ENCODE data around the gene HSD17B14. TPM values are rescaled to one million over a fixed set of nuclear protein-coding genes. Genes with fewer than 3 reads are reported as not detected.

The HSD17B14 gene
- total RNA-seq, 1 experiment from 2014 or later = 11.2 TPM

DNA sequence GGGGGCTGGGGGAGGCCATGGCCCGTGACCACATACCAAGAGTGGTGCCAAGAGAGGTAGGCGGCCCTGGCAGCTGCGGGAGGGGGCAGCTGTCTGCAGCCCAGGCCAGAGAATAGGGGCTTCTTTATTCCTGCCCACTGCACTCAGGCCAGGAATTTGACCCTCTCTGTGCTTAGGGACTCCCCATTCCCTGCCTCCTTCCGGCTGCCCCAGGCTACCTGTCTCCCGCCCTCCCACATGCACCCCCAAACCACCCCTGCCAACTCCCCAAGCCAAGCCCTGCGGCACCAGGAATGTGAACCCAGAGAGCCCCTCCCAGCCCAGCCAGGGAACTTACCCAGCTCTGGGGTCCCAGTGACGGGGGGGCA is 31.4 kb upstream of the HSD17B14 start:
- Histone ChIP-seq H3K14ac (ENCODE audit: insufficient read depth, low read length) (peak overlapping the region; percentile 63), H3K4ac (ENCODE audit: low read depth, low read length) (no peak overlapping the region), H3K23ac (ENCODE audit: insufficient read length, low read depth, low read length) (no peak overlapping the region), H3K4me2 (ENCODE audit: insufficient read depth, insufficient read length, low read length) (peak overlapping the region; percentile 49), H3K23me2 (ENCODE audit: insufficient read length, low read depth, low read length, poor library complexity, severe bottlenecking) (peaks cover 2% of the 10 kb centered on the region), H3K9me3 (ENCODE audit: control insufficient read depth, low read depth, low read length) (no peaks in the 10 kb centered on the region), H4K5ac (ENCODE audit: insufficient read length, low read depth, low read length) (no peak overlapping the region), H2AK5ac (ENCODE audit: insufficient read length, low read length) (no peak overlapping the region), H4K91ac (ENCODE audit: insufficient read length, low read depth, low read length) (no peak overlapping the region), H2BK15ac (ENCODE audit: low read depth, low read length) (no peak overlapping the region), H3K9ac (ENCODE audit: extremely low read depth, insufficient read length, low read length) (no peak overlapping the region), H3K18ac (ENCODE audit: insufficient read length, low read depth, low read length) (peak overlapping the region; percentile 65), H3K27me3 (ENCODE audit: insufficient read depth, low read length) (no peaks in the 10 kb centered on the region), H3K27ac (ENCODE audit: insufficient read length, low read depth, low read length) (no peak overlapping the region), H2BK20ac (ENCODE audit: low read depth, low read length, poor library complexity, severe bottlenecking) (no peak overlapping the region), H3K79me2 (ENCODE audit: insufficient read depth, low read length) (no peaks in the 10 kb centered on the region), H2BK12ac (ENCODE audit: insufficient read length, low read depth, low read length) (no peak overlapping the region), H2BK5ac (ENCODE audit: insufficient read length, low read length) (no peak overlapping the region), H2AFZ (ENCODE audit: low read length) (no peak overlapping the region), H3K56ac (ENCODE audit: insufficient read length, low read depth, low read length) (no peak overlapping the region), H3K4me1 (ENCODE audit: insufficient read depth, low read length) (peaks cover 3% of the 10 kb centered on the region; the same call in 1 of the 2 replicates), H3T11ph (ENCODE audit: low read length) (no peak overlapping the region), H4K8ac (replicated peaks; ENCODE audit: insufficient read length, low read depth, low read length) (no peak overlapping the region), H2BK120ac (ENCODE audit: low read depth, low read length, poor library complexity, severe bottlenecking) (no peak overlapping the region), H4K20me1 (ENCODE audit: control insufficient read depth, insufficient read depth, insufficient read length) (no peaks in the 10 kb centered on the region), H3K79me1 (ENCODE audit: insufficient read depth, low read depth, low read length, poor library complexity, severe bottlenecking) (no peaks in the 10 kb centered on the region)
- Mint-ChIP-seq H3K27ac (no peak overlapping the region; a peak in 1 of 7 replicates), H3K4me3 (peak overlapping the region; percentile 54 to 71; a peak in 3 of 5 replicates), H3K4me1 (peaks cover 15 to 26% of the 10 kb centered on the region in 2 experiments), H3K9me3 (no peaks in the 10 kb centered on the region), H3K27me3 (ENCODE audit: low read depth) (no peaks in the 10 kb centered on the region), H3K36me3 (ENCODE audit: insufficient read depth in 1 of 3, low read depth in 3 of 3) (peaks cover 2 to 26% (median 6%) of the 10 kb centered on the region in 3 experiments; a peak in 6 of 7 replicates)
- WGBS (ENCODE audit: extremely low coverage, insufficient read length, low lambda C conversion rate) = no CpG with 5 or more reads among the region's 7 CpGs
- TF ChIP-seq, protein P1, sequence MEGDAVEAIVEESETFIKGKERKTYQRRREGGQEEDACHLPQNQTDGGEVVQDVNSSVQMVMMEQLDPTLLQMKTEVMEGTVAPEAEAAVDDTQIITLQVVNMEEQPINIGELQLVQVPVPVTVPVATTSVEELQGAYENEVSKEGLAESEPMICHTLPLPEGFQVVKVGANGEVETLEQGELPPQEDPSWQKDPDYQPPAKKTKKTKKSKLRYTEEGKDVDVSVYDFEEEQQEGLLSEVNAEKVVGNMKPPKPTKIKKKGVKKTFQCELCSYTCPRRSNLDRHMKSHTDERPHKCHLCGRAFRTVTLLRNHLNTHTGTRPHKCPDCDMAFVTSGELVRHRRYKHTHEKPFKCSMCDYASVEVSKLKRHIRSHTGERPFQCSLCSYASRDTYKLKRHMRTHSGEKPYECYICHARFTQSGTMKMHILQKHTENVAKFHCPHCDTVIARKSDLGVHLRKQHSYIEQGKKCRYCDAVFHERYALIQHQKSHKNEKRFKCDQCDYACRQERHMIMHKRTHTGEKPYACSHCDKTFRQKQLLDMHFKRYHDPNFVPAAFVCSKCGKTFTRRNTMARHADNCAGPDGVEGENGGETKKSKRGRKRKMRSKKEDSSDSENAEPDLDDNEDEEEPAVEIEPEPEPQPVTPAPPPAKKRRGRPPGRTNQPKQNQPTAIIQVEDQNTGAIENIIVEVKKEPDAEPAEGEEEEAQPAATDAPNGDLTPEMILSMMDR (conservative IDR thresholded peaks at IDR 0.05) = no peak
- DNase-seq = no peak

All from H9 (cell line).